LoVo (cell line): ENCODE data around the gene PITPNC1.

ENCODE experiments used
- DNase-seq: peaks from one replicate; pipeline ENCODE4 v3.0.0-alpha.2; 2016; ENCODE audit warnings: low spot score

Gene PITPNC1

DNA sequence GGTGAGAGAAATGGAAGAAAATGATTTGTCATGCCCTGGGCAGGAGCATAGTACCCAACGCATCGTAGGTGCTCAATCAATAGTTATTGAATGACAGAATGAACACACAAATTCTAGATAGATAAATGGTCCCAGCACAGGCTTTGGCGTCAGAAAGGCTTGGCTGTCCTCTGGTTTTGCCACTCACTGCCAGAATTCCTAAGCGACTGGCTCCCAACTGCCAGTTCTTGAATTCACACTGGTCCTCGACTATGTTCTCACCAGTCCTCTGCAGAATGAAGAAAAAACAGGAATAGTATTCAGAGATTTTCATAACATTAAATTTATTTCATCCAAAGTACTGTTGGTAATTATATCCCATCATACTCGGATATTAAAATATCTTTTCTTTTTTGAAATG, 177.6 kb downstream of the PITPNC1 start:
- no peak for DNase-seq

DNA sequence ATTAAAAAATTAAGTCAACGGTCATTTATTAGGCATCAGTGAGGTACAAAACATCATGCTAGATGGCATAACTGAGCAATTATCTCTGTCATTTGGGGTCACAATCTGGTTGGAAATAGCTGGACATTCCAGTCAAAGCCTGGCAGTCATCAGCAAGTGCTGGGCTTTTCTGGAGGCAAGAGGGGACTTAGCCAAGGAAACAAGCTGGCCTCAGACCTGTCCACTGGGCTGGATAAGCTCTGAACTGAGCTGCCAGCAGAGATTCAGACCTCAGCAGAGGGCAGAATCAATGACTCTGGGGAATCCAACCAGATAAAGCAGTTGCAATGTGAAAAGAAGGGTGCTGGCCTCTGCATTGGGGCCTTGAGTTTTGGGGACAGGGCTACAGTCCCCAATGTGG, 178.8 kb downstream of the PITPNC1 start:
- no peak for DNase-seq

- DNase-seq, result no peak
These were observed 180.2 kb downstream of the PITPNC1 start for GRCh38 chr17:67557052-67557845.

DNA sequence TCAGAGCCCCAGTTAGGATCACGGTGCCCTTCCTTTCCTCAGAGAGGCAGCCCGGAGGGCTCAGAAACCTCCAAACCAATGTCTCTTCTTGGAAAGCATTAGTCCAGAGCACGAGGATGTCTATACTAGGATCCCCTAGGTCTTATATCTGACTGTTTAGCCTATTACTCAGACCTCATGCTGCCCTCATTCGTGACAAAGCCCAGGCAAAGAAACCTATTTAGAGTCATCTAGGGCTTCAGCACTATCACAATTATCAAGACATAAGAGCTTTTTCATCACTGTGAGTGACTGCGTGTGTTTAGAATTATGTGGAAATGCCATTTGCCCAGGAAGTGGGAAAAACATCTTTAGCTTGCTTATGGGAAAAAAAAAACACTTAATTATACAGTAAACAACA, 180.8 kb downstream of the PITPNC1 start:
- DNase-seq, result no peak

DNA sequence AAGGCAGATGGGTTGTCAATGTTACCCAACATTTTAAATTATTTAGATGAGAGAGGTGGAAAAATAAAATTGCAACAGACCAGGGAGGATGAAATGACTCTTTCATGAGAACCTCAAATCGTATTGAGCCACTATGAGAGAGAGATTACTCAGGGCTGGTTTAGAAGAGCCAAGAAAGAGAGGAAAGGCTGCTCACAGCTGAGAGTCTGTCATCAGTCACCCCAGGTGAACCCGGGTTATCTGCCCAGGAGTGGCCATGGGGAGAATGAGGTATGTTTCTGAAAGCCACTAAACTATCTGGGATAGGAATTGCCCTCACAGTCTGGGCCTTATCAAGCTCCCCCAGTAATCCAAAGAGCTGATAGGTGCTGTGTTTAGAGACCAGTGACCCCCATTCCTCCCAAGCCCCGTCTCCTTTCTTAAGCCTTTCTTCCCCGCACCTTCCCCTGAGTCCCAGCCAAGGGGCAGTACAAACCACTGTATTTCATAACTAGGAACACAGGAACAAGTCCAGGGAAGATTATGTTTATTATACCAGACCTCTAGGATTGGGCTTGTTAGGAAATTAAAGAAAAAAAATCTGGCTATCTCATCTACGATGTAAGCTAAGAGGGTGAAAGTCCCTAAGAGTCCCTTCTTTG, 181.8 kb downstream of the PITPNC1 start:
- DNase-seq, result no peak

DNA sequence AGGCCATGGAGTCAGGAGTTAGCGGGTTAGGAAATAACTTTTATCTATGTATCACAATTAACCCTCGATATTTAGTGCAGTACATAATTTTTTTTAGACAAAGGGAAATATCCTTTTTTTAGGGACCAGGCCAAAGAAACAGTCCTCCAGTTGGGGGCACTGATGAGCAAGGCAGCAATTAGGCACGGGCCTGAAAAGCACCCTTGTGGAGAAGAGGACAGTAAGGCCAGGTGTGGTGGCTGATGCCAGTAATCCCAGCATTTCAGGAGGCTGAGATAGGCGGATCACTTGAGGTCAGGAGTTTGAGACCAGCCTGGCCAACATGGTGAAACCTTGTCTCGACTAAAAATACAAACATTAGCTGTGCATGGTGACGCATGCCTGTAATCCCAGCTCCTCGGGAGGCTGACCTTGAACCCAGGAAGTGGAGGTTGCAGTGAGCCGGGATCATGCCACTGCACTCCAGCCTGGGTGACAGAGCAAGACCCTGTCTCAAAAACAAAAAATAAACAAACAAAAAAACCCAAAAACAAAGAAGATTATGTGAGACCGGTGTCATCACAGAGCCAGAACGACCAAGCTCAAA, 182.4 kb downstream of the PITPNC1 start:
- no peak for DNase-seq

- DNase-seq, result no peak
These were observed 184.9 kb downstream of the PITPNC1 start for GRCh38 chr17:67562005-67562404.

DNA sequence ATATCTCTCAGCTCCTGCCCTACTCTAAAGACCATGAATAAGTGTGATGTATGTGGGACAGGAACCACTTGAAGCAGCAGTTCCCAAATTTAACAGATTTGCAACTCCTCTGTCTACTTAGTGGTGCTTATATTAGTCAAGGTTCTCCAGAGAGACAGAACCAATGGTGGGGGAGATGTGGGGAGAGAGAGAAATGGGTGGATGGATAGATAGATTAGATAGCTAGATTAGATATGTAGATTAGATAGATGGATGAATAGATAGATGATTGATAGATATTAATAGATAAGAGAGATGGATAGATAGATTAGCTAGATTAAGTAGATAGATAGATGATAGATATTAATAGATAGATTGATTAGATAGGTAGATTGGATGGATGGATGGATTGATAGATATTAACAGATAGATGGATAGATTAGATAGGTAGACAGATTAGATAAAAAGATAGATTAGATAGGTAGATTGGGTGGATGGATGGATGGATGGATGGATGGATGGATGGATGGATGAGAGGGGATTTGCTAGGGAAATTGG, 186.7 kb downstream of the PITPNC1 start:
- DNase-seq, result no peak

DNA sequence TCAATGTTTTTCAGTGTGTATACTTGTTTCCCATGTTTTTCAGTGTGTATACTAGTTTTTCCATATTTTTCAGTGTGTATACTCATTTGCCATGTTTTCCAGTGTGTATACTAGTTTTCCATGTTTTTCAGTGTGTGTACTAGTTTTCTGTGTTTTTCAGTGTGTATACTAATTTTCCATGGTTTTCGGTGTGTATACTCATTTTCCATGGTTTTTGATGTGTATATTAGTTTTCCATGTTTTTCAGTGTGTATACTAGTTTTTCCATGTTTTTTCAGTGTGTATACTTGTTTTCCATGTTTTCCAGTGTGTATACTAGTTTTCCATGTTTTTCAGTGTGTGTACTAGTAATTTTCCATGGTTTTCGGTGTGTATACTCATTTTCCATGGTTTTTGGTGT, 188.0 kb downstream of the PITPNC1 start:
- no peak for DNase-seq

- DNase-seq, result no peak
These were observed 189.6 kb downstream of the PITPNC1 start for GRCh38 chr17:67566656-67567055.

DNA sequence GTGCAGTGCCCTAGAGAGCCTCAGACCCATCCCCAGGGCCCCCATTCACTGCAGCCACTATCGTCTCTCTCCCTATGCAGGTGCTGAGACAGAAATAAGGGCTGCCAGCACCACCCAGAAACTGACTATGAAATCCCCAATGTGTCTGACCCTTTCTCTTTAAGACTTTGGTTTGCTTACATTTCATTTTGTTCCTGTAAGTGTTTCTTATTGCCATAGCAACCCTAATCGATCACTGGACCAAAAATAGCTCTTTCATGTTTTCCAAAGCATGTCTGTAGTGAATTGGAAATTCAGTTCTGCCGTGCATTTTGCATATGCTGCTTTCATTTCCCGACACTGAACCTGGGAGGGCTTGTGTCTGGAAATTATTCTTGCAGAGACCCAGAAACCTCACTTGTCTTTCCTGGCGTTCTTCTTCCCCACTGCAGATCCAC, 192.0 kb downstream of the PITPNC1 start:
- no peak for DNase-seq

- no peak for DNase-seq
These were observed 192.8 kb downstream of the PITPNC1 start for GRCh38 chr17:67569873-67570272.

GRCh38 chr17:67570797-67571196, 193.7 kb downstream of the PITPNC1 start:
- DNase-seq, result no peak

GRCh38 chr17:67571478-67571877, 194.4 kb downstream of the PITPNC1 start:
- no peak for DNase-seq

DNA sequence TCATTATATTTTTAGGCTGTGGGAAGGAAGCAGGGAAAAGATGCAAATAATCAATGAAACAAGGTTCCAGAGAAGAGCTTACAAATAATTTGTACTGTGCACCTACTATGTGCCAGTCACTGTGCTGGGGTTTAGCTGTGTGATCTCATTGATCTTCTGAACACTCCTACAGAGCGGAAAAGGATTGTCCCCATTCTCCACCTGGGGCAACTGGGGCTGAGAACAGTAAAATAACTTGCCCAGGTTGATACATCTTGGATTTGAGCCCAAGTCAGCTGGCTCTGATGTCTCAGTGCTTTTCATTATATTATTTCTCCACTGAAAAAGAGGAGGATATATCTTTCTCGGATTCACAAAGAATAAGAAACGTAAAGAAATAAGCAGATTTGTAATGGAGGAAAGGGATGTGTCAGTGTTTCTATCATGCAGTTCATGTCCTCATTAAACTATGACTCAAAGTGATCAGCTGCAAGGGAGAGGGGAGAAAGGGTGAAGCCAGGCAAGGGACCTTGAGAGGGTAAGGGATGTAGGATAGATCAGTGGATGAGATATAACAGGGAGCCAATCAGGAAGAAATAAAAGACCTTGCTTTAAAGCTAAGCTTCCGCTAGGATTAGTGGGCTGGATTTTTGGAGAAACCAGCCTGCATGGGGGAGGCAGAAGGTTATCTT, 197.0 kb downstream of the PITPNC1 start:
- DNase-seq, result no peak

DNA sequence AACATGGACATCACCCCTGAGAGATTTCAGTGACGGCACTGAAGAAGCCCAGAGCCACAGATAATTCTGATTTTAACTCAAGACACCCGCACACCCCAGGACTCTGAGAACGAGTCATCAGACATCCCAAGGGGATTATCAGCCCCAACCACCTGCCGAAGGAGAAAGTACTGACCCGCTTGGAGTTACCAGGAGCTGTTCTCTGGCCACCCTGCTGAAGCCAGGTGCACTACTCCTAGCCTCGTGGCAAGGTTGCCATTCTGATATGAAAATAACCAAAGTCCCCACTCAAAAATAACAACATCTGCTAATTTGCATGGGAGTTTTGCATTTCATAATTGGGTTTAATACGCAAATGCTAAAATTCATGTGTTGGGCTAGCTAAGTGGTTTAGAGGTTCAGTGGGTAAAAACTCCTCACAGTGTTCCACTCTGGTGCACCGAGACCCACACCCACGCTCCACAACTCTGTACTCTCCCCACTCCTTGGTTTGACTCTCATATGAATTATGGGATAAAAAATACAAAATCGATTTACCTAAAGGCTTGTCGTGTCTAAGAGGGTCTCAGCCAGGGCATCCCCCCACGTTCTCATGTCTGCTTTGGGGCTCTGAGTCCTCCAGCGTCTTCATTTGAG, 197.7 kb downstream of the PITPNC1 start:
- no peak for DNase-seq

GRCh38 chr17:67575325-67575724, 198.2 kb downstream of the PITPNC1 start:
- DNase-seq, result no peak

- no peak for DNase-seq
These were observed 199.5 kb downstream of the PITPNC1 start for GRCh38 chr17:67576471-67577115.

DNA sequence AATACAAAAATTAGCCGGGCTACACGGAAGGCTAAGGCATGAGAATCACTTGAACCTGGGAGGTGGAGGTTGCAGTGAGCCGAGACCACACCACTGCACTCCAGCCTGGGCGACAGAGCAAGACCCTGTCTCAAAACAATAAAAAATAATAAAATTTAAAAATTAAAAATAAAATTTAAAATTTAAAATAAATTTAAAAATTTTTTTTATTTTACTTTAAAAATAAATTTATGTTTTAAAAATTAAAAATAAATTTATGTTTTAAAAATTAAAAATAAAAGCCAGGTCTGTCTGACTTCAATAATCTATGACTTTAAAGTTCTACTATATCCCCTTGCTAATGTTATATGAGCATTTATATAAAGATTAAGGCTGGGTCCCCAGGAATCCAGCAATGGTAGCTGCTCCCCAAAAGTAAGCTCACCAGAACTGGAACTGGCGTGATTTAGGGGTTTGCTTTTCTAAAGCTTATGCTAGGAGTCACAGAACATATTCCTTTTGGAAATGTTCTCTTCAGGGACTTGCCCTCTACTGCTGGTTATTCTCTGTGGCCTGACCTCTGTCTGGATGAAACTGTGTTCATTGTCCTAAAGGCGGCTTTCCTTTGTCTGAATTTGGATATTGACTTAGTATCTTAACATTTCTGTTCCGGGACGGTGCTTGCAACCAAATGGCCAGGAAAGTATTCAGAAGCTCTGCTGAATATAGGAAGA, 200.5 kb downstream of the PITPNC1 start:
- no peak for DNase-seq

DNA sequence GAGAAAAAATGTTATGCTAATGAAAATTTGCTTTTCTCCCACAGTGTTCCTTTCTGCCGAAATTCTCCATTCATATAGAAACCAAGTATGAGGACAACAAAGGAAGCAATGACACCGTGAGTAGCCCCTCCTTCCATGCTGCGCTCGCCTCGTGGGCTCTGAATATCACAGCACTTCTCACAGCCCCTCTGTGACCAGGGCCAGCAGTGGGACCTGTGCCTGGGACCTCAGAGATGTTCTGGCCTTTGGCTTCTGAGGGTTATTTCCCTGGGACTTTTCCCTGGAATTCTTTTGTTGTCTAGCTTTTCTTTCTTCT, 201.0 kb downstream of the PITPNC1 start:
- DNase-seq, result no peak
